Calu3 (cell line): ENCODE measurements around the gene KMO. TPM values are rescaled to one million over a fixed set of nuclear protein-coding genes. Genes with fewer than 3 reads are reported as not detected.

ENCODE experiments used
- BruUV-seq: library from RNA; stranded (reverse); fragments of 400-500 nt; replicated peaks from 2 replicates; lab custom pipeline; 2021; lab: Mats Ljungman, UMichigan
- CTCF ChIA-PET: fragments of 300-600 bp; sonication (Branson Sonifier 250); formaldehyde crosslinking; loops from one replicate; lab custom pipeline; 2022; ENCODE audit warnings: antibody characterized with exemption; lab: Charles Lee
- DNase-seq: peaks from one replicate; pipeline ENCODE4 v3.0.0; 2022
- H3K27ac Mint-ChIP-seq: one replicate; pipeline ENCODE4 v1.8.0; 2022; ENCODE audit warnings: mixed read lengths; ENCODE audit not compliant: unreplicated experiment
- H3K27me3 Mint-ChIP-seq: one replicate; pipeline ENCODE4 v1.8.0; 2022; ENCODE audit warnings: mixed read lengths; ENCODE audit not compliant: unreplicated experiment
- H3K36me3 Mint-ChIP-seq: one replicate; pipeline ENCODE4 v1.8.0; 2022; ENCODE audit warnings: mild to moderate bottlenecking, moderate library complexity, mixed read lengths; ENCODE audit not compliant: insufficient read depth, unreplicated experiment
- H3K4me1 Mint-ChIP-seq: one replicate; pipeline ENCODE4 v1.8.0; 2022; ENCODE audit warnings: mild to moderate bottlenecking, low read depth, mixed read lengths; ENCODE audit not compliant: unreplicated experiment
- H3K4me3 Mint-ChIP-seq: one replicate; pipeline ENCODE4 v1.8.0; 2022; ENCODE audit warnings: mild to moderate bottlenecking, low read depth, moderate library complexity, mixed read lengths; ENCODE audit not compliant: unreplicated experiment
- H3K9me3 Mint-ChIP-seq: one replicate; pipeline ENCODE4 v1.8.0; 2022; ENCODE audit warnings: low read depth, mixed read lengths; ENCODE audit not compliant: unreplicated experiment
- CTCF ChIP-seq: fragments of 200-600 bp; IDR thresholded peaks from one replicate; pipeline ENCODE4 v1.8.0; 2022; ENCODE audit warnings: antibody characterized with exemption; ENCODE audit not compliant: unreplicated experiment
- intact Hi-C: fragments of 100-400 bp; cut with micrococcal nuclease; formaldehyde crosslinking; loops from one replicate; pipeline ENCODE4 v1.10.0; 2022; ENCODE audit not compliant: unreplicated experiment
- total RNA-seq: library from RNA; stranded (reverse); gene quantifications from 2 replicates; pipeline ENCODE4 v1.2.3, GENCODE V29; 2022

KMO gene
- total RNA-seq, 1 experiment from 2014 or later: 0.85 TPM

DNA sequence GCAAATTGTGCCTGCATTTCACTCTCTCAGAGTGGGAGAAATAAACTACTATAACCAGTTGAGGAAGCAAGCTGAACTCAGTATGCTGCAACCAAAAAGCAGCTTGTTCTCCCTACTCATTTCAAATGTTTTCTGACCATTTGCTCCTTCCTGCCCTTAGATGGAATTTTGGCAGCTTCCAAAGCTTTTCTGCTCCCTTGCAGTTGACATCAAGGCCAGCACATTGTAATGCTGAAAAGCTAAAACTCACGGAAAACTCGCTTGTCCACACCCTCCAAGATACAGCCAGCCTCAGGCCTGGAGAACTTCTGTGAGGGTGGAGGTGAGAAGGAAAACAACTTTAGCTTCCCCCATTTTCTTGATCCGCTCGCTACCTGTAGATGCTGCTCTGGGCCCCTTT, 113.0 kb downstream of the KMO start:
- peaks cover 11% of the 10 kb centered on the region for H3K36me3 Mint-ChIP-seq
- no peak for TF ChIP-seq CTCF
- intact Hi-C loops: no loop called here
- H3K27me3 Mint-ChIP-seq: peaks cover 8% of the 10 kb centered on the region
- peaks cover 25% of the 10 kb centered on the region for H3K4me1 Mint-ChIP-seq
- BruUV-seq: no TSS peak
- CTCF ChIA-PET: interaction anchor here (1.3 kb wide), 1 partner anchor 13 kb away, joined by 4 read pairs; no protein-coding TSS in a partner anchor
- no peak overlapping the region for H3K27ac Mint-ChIP-seq
- H3K9me3 Mint-ChIP-seq: peaks cover 5% of the 10 kb centered on the region
- no peak overlapping the region for H3K4me3 Mint-ChIP-seq
- no peak for DNase-seq

Other genes with a start within 250 kb of the KMO start
- gene RGS7, start 175.2 kb upstream of the KMO start, total RNA-seq: 1.0 and 1.3 TPM in 2 replicates
- gene FH, start 12.6 kb upstream of the KMO start, total RNA-seq: 82.6 and 112 TPM in 2 replicates
- 28.2 and 30.4 TPM in 2 replicates for gene CHML, start 108.0 kb downstream of the KMO start, total RNA-seq
- gene OPN3, start 108.0 kb downstream of the KMO start, total RNA-seq: 15.3 and 22.0 TPM in 2 replicates
- not detected in 2 replicates for gene WDR64, start 119.9 kb downstream of the KMO start, total RNA-seq